ENCODE results near the gene GOLGA6L26. TPM values are rescaled to one million over a fixed set of nuclear protein-coding genes. Genes with fewer than 3 reads are reported as not detected.
"Not testable (repeated sequence)": the region's sequence is repeated elsewhere in the genome, so short reads cannot be mapped to it uniquely, and the experiment has no call there.

Gene GOLGA6L26
- polyA plus RNA-seq, 2 of the 4 experiments (the other 2 are of a cell fraction): not detected

DNA sequence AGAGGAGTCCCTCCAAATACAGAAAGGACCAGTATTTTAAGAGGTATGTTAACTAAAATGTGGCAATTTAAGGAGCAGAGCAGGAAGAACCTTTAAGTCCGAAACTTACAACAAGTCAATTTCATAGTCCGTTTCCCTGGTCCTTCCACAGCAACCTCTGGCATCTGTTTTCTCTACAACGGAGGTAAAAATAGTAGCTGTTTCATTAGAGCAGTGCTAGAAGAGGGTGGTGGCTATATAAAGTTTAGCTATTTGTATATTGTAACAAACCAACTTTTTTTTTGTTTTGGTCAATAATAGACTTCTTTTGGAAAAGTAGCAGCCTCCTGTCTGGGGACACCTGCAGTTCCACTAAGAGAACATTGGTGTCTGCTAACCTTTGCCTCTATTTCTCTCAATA is 37.9 kb upstream of the GOLGA6L26 start:
- WGBS (ENCODE audit: missing lambda C conversion rate): 78% methylated on average over 3 of the region's 3 CpGs
- H3K4me1 ChIP-seq; ATAC-seq; FAIRE-seq; DNase-seq (ENCODE audit: low read depth in 1 of 2, low spot score in 1 of 2); H3K27ac ChIP-seq; H3K4me2 ChIP-seq; CTCF ChIA-PET; POLR2A ChIA-PET; H3K9me3 ChIP-seq; H3K4me3 ChIP-seq: not testable (repeated sequence)

- CTCF ChIA-PET; DNase-seq (ENCODE audit: low read depth in 1 of 2, low spot score in 1 of 2); H3K4me1 ChIP-seq; H3K9me3 ChIP-seq; FAIRE-seq; H3K4me2 ChIP-seq; H3K27ac ChIP-seq; ATAC-seq; H3K4me3 ChIP-seq; POLR2A ChIA-PET: not testable (repeated sequence)
- WGBS (ENCODE audit: missing lambda C conversion rate): 37% methylated on average over 4 of the region's 4 CpGs
Measured at GRCh38 chr15:23371134-23371533, 37.1 kb upstream of the GOLGA6L26 start.

- H3K4me3 ChIP-seq: no peak overlapping the region
- FAIRE-seq (no peak), DNase-seq (ENCODE audit: low read depth in 1 of 2, low spot score in 1 of 2) (no peak), ATAC-seq (no peak)
- H3K27ac ChIP-seq: no peak overlapping the region
- no peak overlapping the region for H3K4me2 ChIP-seq
- WGBS (ENCODE audit: missing lambda C conversion rate): 79% methylated on average over 2 of the region's 2 CpGs
- TF ChIP-seq CEBPB (IDR thresholded peaks at IDR 0.05) (no peak), SMC3 (IDR thresholded peaks at IDR 0.05) (no peak), CHD4 (IDR thresholded peaks at IDR 0.05; ENCODE audit: borderline replicate concordance) (no peak), CBX2 (IDR thresholded peaks at IDR 0.05; ENCODE audit: borderline replicate concordance, low read depth) (no peak), RCOR1 (IDR thresholded peaks at IDR 0.05; ENCODE audit: low read depth, low read length) (no peak), NFE2L2 (conservative IDR thresholded peaks at IDR 0.05; ENCODE audit: low read length) (no peak), HOXB13 (CRISPR knock-in tag; IDR thresholded peaks at IDR 0.05; ENCODE audit: low read depth) (no peak)
- TF ChIP-seq, protein P1, sequence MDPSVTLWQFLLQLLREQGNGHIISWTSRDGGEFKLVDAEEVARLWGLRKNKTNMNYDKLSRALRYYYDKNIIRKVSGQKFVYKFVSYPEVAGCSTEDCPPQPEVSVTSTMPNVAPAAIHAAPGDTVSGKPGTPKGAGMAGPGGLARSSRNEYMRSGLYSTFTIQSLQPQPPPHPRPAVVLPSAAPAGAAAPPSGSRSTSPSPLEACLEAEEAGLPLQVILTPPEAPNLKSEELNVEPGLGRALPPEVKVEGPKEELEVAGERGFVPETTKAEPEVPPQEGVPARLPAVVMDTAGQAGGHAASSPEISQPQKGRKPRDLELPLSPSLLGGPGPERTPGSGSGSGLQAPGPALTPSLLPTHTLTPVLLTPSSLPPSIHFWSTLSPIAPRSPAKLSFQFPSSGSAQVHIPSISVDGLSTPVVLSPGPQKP (IDR thresholded peaks at IDR 0.05; ENCODE audit: low read depth, low read length): no peak
- TF ChIP-seq, protein P2, sequence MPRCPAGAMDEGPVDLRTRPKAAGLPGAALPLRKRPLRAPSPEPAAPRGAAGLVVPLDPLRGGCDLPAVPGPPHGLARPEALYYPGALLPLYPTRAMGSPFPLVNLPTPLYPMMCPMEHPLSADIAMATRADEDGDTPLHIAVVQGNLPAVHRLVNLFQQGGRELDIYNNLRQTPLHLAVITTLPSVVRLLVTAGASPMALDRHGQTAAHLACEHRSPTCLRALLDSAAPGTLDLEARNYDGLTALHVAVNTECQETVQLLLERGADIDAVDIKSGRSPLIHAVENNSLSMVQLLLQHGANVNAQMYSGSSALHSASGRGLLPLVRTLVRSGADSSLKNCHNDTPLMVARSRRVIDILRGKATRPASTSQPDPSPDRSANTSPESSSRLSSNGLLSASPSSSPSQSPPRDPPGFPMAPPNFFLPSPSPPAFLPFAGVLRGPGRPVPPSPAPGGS (IDR thresholded peaks at IDR 0.05): no peak
- CTCF ChIA-PET: no interaction called here
- no peaks in the 10 kb centered on the region for H3K4me1 ChIP-seq
- POLR2A ChIA-PET: no interaction called here
- H3K9me3 ChIP-seq: no peaks in the 10 kb centered on the region
Measured at GRCh38 chr15:23370578-23370977, 36.6 kb upstream of the GOLGA6L26 start.

DNA sequence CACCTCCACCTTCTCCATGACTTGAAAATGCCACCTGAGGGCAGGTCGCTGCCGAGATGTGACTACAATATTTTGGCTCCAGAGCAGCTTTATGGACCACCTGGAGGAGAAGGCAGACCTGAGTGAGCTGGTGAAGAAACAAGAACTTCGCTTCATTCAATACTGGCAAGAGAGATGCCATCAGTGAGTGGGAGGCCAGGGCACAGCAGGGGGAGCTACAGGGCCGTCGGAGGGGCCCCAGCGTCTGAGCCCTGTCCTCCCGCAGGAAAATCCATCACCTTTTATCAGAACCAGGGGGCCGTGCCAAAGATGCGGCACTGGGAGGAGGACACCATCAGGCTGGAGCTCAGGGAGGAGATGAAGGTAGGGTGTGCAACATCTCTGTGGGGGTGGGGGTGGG is 30.3 kb upstream of the GOLGA6L26 start:
- FAIRE-seq; POLR2A ChIA-PET; H3K27ac ChIP-seq; CTCF ChIA-PET; DNase-seq (ENCODE audit: low read depth in 1 of 2, low spot score in 1 of 2); H3K4me1 ChIP-seq; H3K9me3 ChIP-seq; H3K4me3 ChIP-seq; H3K4me2 ChIP-seq; ATAC-seq: not testable (repeated sequence)
- TF ChIP-seq RAD21 (conservative IDR thresholded peaks at IDR 0.05 in 1 of 2, IDR thresholded peaks at IDR 0.05 in 1 of 2) (peak; percentile 33; a peak in 3 of 5 replicates), SMC3 (IDR thresholded peaks at IDR 0.05) (0 out of 3 replicates have a peak, but pooled peaks have one; percentile 13)
- WGBS (ENCODE audit: missing lambda C conversion rate): 30% methylated on average over 6 of the region's 9 CpGs

DNA sequence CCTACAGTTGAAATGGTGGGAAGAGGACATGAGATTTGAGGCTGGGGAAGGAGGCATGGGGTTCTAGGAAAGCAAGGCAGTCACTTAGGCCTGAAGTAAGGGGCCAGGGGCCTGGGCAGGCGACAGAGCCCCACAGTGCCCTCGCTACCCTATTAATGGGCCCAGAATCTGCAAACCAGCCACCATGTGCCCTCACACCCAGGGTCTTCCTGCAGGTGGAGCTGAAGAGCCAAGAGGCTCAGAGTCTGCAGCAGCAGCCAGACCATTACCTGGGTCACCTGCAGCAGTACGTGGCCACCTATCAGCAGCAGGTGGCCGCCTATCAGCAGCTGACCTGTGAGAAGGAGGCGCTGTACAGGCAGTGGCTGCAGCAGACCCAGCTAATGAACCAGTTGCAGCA is 28.6 kb upstream of the GOLGA6L26 start:
- H3K4me2 ChIP-seq; H3K4me1 ChIP-seq; ATAC-seq; H3K27ac ChIP-seq; CTCF ChIA-PET; DNase-seq (ENCODE audit: low read depth in 1 of 2, low spot score in 1 of 2); H3K9me3 ChIP-seq; POLR2A ChIA-PET; FAIRE-seq; H3K4me3 ChIP-seq: not testable (repeated sequence)
- WGBS (ENCODE audit: missing lambda C conversion rate): no CpG with 5 or more reads among the region's 5 CpGs

DNA sequence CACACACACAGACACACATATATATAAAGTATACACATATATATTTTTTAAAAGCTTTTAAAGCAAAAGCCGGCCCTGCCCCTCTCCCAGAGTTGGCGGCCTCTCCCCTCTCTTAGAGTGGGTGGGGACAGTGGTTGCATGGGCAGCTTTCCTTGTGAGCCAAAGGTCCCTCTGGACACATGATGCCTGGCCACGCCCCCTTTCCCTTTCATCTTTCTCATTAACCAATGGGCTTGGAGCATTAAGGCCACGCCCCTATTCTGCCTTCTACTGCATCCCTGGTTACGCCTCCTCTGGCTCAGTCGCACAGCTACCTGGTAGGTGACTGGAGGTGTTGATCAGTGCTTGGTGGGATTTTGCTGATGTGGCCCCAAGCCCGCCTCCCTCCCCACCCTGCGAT is 20.5 kb upstream of the GOLGA6L26 start, which contains the start of gene GOLGA8S:
GOLGA8S (plus strand) TSS at position 301 of the 400 bp plus-strand sequence; CDS start at position 363, 62 bp downstream.
- CTCF ChIA-PET; POLR2A ChIA-PET; FAIRE-seq; H3K9me3 ChIP-seq; H3K4me1 ChIP-seq; H3K4me3 ChIP-seq; ATAC-seq; H3K4me2 ChIP-seq; DNase-seq (ENCODE audit: low read depth in 1 of 2, low spot score in 1 of 2); H3K27ac ChIP-seq: not testable (repeated sequence)
- WGBS (ENCODE audit: missing lambda C conversion rate): no CpG with 5 or more reads among the region's 8 CpGs

DNA sequence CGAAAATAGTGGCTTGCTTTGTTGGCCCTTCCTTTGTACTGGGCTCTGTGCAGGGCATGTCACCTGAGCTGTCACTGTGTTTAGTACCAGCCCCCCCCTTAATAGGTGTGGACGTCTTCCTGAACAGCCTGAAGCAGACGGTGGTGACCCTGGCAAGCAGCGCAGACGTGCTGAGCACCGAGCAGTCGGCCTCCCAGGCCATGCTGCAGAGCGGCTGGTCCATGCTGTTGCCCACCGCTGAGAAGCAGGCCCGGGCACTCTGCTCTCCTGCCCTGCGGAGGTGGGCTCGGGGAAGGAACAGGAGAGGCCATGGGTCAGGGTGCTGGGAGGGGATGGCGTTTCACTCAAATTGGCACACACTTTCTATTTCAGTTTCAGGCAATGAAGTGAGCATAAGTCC is 22.8 kb downstream of the GOLGA6L26 start:
- H3K27ac ChIP-seq; CTCF ChIA-PET; ATAC-seq; H3K4me1 ChIP-seq; POLR2A ChIA-PET; H3K4me3 ChIP-seq; H3K4me2 ChIP-seq; DNase-seq (ENCODE audit: low read depth in 1 of 2, low spot score in 1 of 2); FAIRE-seq; H3K9me3 ChIP-seq: not testable (repeated sequence)
- 93% methylated on average over 13 of the region's 13 CpGs for WGBS (ENCODE audit: missing lambda C conversion rate)

DNA sequence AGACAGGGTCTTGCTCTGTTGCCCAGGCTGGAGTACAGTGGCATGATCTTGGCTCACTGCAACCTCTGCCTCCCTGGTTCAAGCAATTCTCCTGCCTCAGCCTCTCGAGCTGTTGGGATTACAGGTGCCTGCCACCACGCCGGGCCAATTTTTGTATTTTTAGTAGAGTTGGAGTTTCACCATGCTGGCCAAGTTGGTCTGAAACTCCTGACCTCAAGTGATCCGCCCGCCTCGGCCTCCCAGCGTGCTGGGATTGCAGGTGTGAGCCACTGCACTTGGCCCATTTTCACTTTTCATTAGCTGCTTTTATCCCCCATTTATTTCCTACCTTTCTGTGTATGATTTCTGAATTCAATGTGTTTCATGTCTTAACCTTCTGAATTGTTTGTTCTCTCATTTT is 28.1 kb downstream of the GOLGA6L26 start:
- FAIRE-seq; DNase-seq (ENCODE audit: low read depth in 1 of 2, low spot score in 1 of 2); H3K4me3 ChIP-seq; CTCF ChIA-PET; H3K27ac ChIP-seq; ATAC-seq; H3K4me1 ChIP-seq; H3K9me3 ChIP-seq: not testable (repeated sequence)
- WGBS (ENCODE audit: missing lambda C conversion rate): 98% methylated on average over 7 of the region's 7 CpGs
- POLR2A ChIA-PET: interaction anchor here (0.6 kb wide), 1 partner anchor 1006 kb away, joined by 5 read pairs; no protein-coding TSS in a partner anchor
- peak overlapping the region; percentile 88; the same call in 1 of the 3 replicates for H3K4me2 ChIP-seq

DNA sequence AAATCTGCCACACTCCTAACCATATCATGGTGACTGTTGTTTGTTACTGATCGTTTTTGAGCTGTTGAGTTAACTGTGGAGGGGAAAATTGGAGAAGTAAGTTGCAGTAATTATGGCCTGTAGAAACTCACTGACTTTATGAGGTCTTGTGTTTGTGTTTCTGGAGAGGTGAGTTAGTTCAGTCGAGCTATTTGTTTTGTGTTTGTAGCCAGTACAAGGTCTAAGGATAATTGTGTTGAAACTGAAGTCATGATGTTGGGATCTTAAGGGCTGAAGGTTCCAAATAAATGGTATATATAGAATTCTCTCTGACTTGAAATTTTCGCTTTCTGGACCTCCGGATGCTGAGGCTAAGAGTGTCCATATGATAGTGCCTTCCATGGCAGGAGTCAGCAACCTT is 29.2 kb downstream of the GOLGA6L26 start:
- POLR2A ChIA-PET; FAIRE-seq; CTCF ChIA-PET; H3K9me3 ChIP-seq; DNase-seq (ENCODE audit: low read depth in 1 of 2, low spot score in 1 of 2); H3K4me1 ChIP-seq; ATAC-seq: not testable (repeated sequence)
- peak overlapping the region in 1 of 2 experiments; percentile 50; a peak in 1 of 6 replicates for H3K27ac ChIP-seq
- H3K4me3 ChIP-seq: peak overlapping the region; percentile 64
- WGBS (ENCODE audit: missing lambda C conversion rate): 52% methylated on average over 4 of the region's 4 CpGs
- peak overlapping the region; percentile 88 for H3K4me2 ChIP-seq

Measured in A549 (cell line).